Endothelial cell of umbilical vein (primary cell): ENCODE data around the gene HLA-DOA. TPM values are rescaled to one million over a fixed set of nuclear protein-coding genes. Genes with fewer than 3 reads are reported as not detected.

Source experiments
- BruUV-seq: library from RNA; stranded (reverse); fragments of 400-500 nt; replicated peaks from 2 replicates; lab custom pipeline; 2021; lab: Mats Ljungman, UMichigan
- CTCF ChIA-PET: fragments of 300-600, 350-600 bp; sonication (Branson Sonifier 250); formaldehyde crosslinking; loops from one replicate; lab custom pipeline; 2021; ENCODE audit warnings: antibody characterized with exemption, inconsistent platforms; lab: Charles Lee
- POLR2A ChIA-PET: fragments of 300-600, 350-600 bp; sonication (Branson Sonifier 250); formaldehyde crosslinking; loops from one replicate; lab custom pipeline; 2021; ENCODE audit warnings: antibody characterized with exemption, inconsistent platforms; lab: Charles Lee
- DNase-seq: peaks from one replicate; pipeline ENCODE4 v3.0.0-alpha.2; 2011; ENCODE audit warnings: low read depth, low spot score
- FAIRE-seq: peaks from 2 replicates; lab custom pipeline; 2011; peaks lifted over from hg19 to GRCh38; lab: Jason Lieb, UNC
- H2AFZ ChIP-seq: 2 replicates; pipeline ENCODE4 v1.6.0; 2012; ENCODE audit warnings: low read depth, low read length, control low read depth, inconsistent platforms
- H3K27ac ChIP-seq: 2 replicates; pipeline ENCODE4 v1.5.1; 2011; ENCODE audit warnings: low read depth, mild to moderate bottlenecking, control low read depth, low read length, moderate library complexity; ENCODE audit not compliant: insufficient read depth
- H3K27me3 ChIP-seq, 2 experiments: 2 replicates each; pipeline versions ENCODE4 v1.6.0 to v1.6.1; 2011; ENCODE audit warnings: low read length in 2 of 2, mixed read lengths in 1 of 2; ENCODE audit not compliant: control insufficient read depth in 2 of 2, insufficient read depth in 2 of 2
- H3K36me3 ChIP-seq, 2 experiments: 2 replicates in 1 of 2; 3 replicates in 1 of 2; pipeline ENCODE4 v1.5.1; 2011; ENCODE audit warnings: low read length in 2 of 2, mild to moderate bottlenecking in 1 of 2, moderate library complexity in 1 of 2; ENCODE audit not compliant: control insufficient read depth in 2 of 2, insufficient read depth in 2 of 2; ENCODE audit errors: extremely low read depth in 1 of 2
- H3K4me1 ChIP-seq: 3 replicates; pipeline ENCODE4 v1.5.1; 2011; ENCODE audit warnings: mild to moderate bottlenecking, low read length; ENCODE audit not compliant: control insufficient read depth, insufficient read depth; ENCODE audit errors: extremely low read depth
- H3K4me2 ChIP-seq: 2 replicates; pipeline ENCODE4 v1.6.1; 2011; ENCODE audit warnings: low read length, control low read depth, mixed read lengths; ENCODE audit not compliant: insufficient read depth
- H3K4me3 ChIP-seq, 3 experiments: fragments of 200-600 bp in 1 of 3; sonication (generic), shearing (Covaris generic) in 1 of 3; replicated peaks in 1 of 3; 2 replicates each; pipeline ENCODE4 v1.5.1; 2011 to 2016; ENCODE audit warnings: control low read depth in 3 of 3, low read length in 3 of 3, mild to moderate bottlenecking in 2 of 3, inconsistent platforms in 1 of 3, low read depth in 1 of 3, moderate library complexity in 1 of 3; ENCODE audit not compliant: insufficient read depth in 1 of 3
- H3K79me2 ChIP-seq: 2 replicates; pipeline ENCODE4 v1.6.0; 2012; ENCODE audit warnings: low read length, inconsistent platforms; ENCODE audit not compliant: control insufficient read depth, insufficient read depth
- H3K9ac ChIP-seq: replicated peaks from 2 replicates; pipeline ENCODE3; 2011; ENCODE audit warnings: low read length, control low read depth; ENCODE audit not compliant: insufficient read depth; ENCODE audit errors: extremely low read depth
- H3K9me1 ChIP-seq: replicated peaks from 3 replicates; pipeline ENCODE4 v1.6.0; 2011; ENCODE audit warnings: mild to moderate bottlenecking, low read length; ENCODE audit not compliant: control insufficient read depth, insufficient read depth; ENCODE audit errors: extremely low read depth
- H3K9me3 ChIP-seq: replicated peaks from 2 replicates; pipeline ENCODE4 v1.5.1; 2012; ENCODE audit warnings: low read length, inconsistent platforms; ENCODE audit not compliant: control insufficient read depth, insufficient read depth
- H4K20me1 ChIP-seq: replicated peaks from 2 replicates; pipeline ENCODE3; 2011; ENCODE audit warnings: mild to moderate bottlenecking, low read length; ENCODE audit not compliant: control insufficient read depth, insufficient read depth; ENCODE audit errors: extremely low read depth
- CTCF ChIP-seq, 2 donors: IDR thresholded peaks; 1 replicate in 1 of 2; 2 replicates in 1 of 2; pipeline ENCODE4 v1.5.1; 2011; ENCODE audit warnings: low read length in 2 of 2, mild to moderate bottlenecking in 2 of 2, moderate library complexity in 2 of 2, control low read depth in 1 of 2, inconsistent platforms in 1 of 2, low read depth in 1 of 2; ENCODE audit not compliant: insufficient read depth in 1 of 2; ENCODE audit errors: extremely low read depth in 1 of 2
- EZH2 ChIP-seq: IDR thresholded peaks from 2 replicates; pipeline ENCODE4 v1.6.1; 2012; ENCODE audit warnings: borderline replicate concordance, low read depth, mild to moderate bottlenecking, moderate library complexity, low read length, inconsistent platforms; ENCODE audit not compliant: severe bottlenecking
- FOS ChIP-seq: IDR thresholded peaks from 2 replicates; pipeline ENCODE4 v1.6.1; 2011; ENCODE audit warnings: mild to moderate bottlenecking, low read length, moderate library complexity, borderline replicate concordance; ENCODE audit not compliant: insufficient read depth
- GATA2 ChIP-seq: IDR thresholded peaks from 2 replicates; pipeline ENCODE4 v1.7.0; 2011; ENCODE audit warnings: low read depth, mild to moderate bottlenecking, moderate library complexity, mixed read lengths, low read length; ENCODE audit not compliant: insufficient read length, insufficient read depth
- JUN ChIP-seq: IDR thresholded peaks from 2 replicates; pipeline ENCODE4 v1.6.1; 2011; ENCODE audit warnings: borderline replicate concordance, low read depth; ENCODE audit not compliant: insufficient read length, insufficient read depth
- MYC ChIP-seq: IDR thresholded peaks from one replicate; pipeline ENCODE4 v1.6.1; 2011; ENCODE audit warnings: mild to moderate bottlenecking, low read depth, low read length
- POLR2A ChIP-seq: IDR thresholded peaks from 2 replicates; pipeline ENCODE4 v1.6.1; 2012; ENCODE audit warnings: low read depth, mild to moderate bottlenecking, control low read depth, low read length
- POLR2AphosphoS5 ChIP-seq: IDR thresholded peaks from 2 replicates; pipeline ENCODE4 v1.6.1; 2012; ENCODE audit warnings: low read depth, mild to moderate bottlenecking, control low read depth, low read length, moderate library complexity; ENCODE audit not compliant: insufficient read depth
- dilution Hi-C: fragments of 300-500 bp; cut with MboI; formaldehyde crosslinking; loops from one replicate; pipeline ENCODE4 v1.15.0; 2019; ENCODE audit warnings: low sequenced_read_pairs; ENCODE audit not compliant: extremely low pct_ligation_motif_present
- intact Hi-C: fragments of 100-400 bp; cut with micrococcal nuclease; formaldehyde crosslinking; loops from one replicate; pipeline ENCODE4 v1.10.0; 2022
- polyA plus RNA-seq, 4 experiments: library from polyadenylated mRNA; depleted of rRNA in 3 of 4; stranded (reverse) in 3 of 4; unstranded in 1 of 4; fragments of >200 nt; gene quantifications; 2 replicates each; pipeline versions ENCODE4 v1.2.1 to v1.2.3, GENCODE V29; 2011 to 2012; ENCODE audit warnings: missing spikeins in 1 of 4
- total RNA-seq: library from RNA; stranded (reverse); gene quantifications from 2 replicates; pipeline ENCODE4 v1.2.3, GENCODE V29; 2021
- TF ChIP-seq, protein P1 (sequence below): IDR thresholded peaks from 2 replicates; pipeline ENCODE4 v1.6.1; 2011; ENCODE audit not compliant: insufficient read depth, insufficient read length

The HLA-DOA gene
- total and polyA plus RNA-seq, 2 donors (not counting 3 experiments of a cell fraction or from before 2014, with no cell fraction given): not detected

GRCh38 chr6:33007831-33008400 is 1.5 kb downstream of the HLA-DOA start:
- CTCF ChIA-PET: interaction anchor here (1.0 kb wide), 1 partner anchor 75 kb away, joined by 4 read pairs; no protein-coding TSS in a partner anchor
- FAIRE-seq: no peak
- Histone ChIP-seq H3K79me2 (no peaks in the 10 kb centered on the region), H4K20me1 (no peaks in the 10 kb centered on the region), H3K27me3 (peaks cover 9 to 38% of the 10 kb centered on the region in 2 experiments), H3K4me3 (no peak overlapping the region), H3K9ac (no peak overlapping the region), H2AFZ (no peak overlapping the region), H3K9me1 (no peaks in the 10 kb centered on the region), H3K4me1 (no peaks in the 10 kb centered on the region), H3K4me2 (no peak overlapping the region), H3K27ac (no peak overlapping the region), H3K9me3 (no peaks in the 10 kb centered on the region), H3K36me3 (no peaks in the 10 kb centered on the region)
- POLR2A ChIA-PET: no interaction called here
- no peak for TF ChIP-seq POLR2AphosphoS5
- BruUV-seq: no TSS peak
- intact Hi-C loops (no loop called here), dilution Hi-C loops (no loop called here)
- no peak for DNase-seq

- dilution Hi-C loops: no loop called here
- intact Hi-C loops: no loop called here
Observed at GRCh38 chr6:33004940-33005339, 4.5 kb downstream of the HLA-DOA start.

More at GRCh38 chr6:33004940-33005339, 4.5 kb downstream of the HLA-DOA start:
- Histone ChIP-seq H4K20me1 (no peaks in the 10 kb centered on the region), H3K9me3 (no peaks in the 10 kb centered on the region), H3K4me2 (no peak overlapping the region), H3K9me1 (no peaks in the 10 kb centered on the region), H3K27ac (no peak overlapping the region), H3K4me1 (no peaks in the 10 kb centered on the region), H2AFZ (no peak overlapping the region), H3K79me2 (no peaks in the 10 kb centered on the region), H3K27me3 (peaks cover 10 to 48% of the 10 kb centered on the region in 2 experiments), H3K9ac (no peak overlapping the region), H3K4me3 (no peak overlapping the region), H3K36me3 (no peaks in the 10 kb centered on the region)
- no TSS peak for BruUV-seq
- TF ChIP-seq MYC (no peak), FOS (no peak), POLR2A (no peak), CTCF (IDR thresholded peaks at IDR 0.05; ENCODE audit: extremely low read depth in 1 of 2, insufficient read depth in 1 of 2, low read depth in 1 of 2, low read length in 2 of 2) (no peak), POLR2AphosphoS5 (no peak), EZH2 (no peak), GATA2 (no peak), JUN (no peak)
- TF ChIP-seq, protein P1, sequence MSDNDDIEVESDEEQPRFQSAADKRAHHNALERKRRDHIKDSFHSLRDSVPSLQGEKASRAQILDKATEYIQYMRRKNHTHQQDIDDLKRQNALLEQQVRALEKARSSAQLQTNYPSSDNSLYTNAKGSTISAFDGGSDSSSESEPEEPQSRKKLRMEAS: no peak
- ChIA-PET CTCF (interaction anchor here (0.7 to 2.7 kb wide), 2 partner anchors 20 to 27 kb away, joined by 3 to 10 read pairs; no protein-coding TSS in a partner anchor), POLR2A (no interaction called here)
- FAIRE-seq (no peak), DNase-seq (no peak)
